Smooth muscle cell (in vitro differentiated cells): ENCODE results near the gene TCF7L1. TPM values are rescaled to one million over a fixed set of nuclear protein-coding genes. Genes with fewer than 3 reads are reported as not detected.

Source experiments
- DNase-seq: peaks from one replicate; lab custom pipeline; 2025; ENCODE audit not compliant: unreplicated experiment; lab: John Stamatoyannopoulos, UW
- H2AFZ ChIP-seq: fragments of 200-600 bp; sonication (generic); 2 replicates; pipeline ENCODE4 v1.6.0; 2016; ENCODE audit warnings: antibody characterized with exemption, low read depth, mild to moderate bottlenecking
- H3F3A ChIP-seq: fragments of 200-600 bp; sonication (generic); 2 replicates; pipeline ENCODE4 v1.6.0; 2017; ENCODE audit warnings: antibody characterized with exemption, low read depth
- H3K27ac ChIP-seq: fragments of 200-600 bp; sonication (generic); 2 replicates; pipeline ENCODE4 v1.5.1; 2016; ENCODE audit warnings: low read depth, mild to moderate bottlenecking
- H3K27me3 ChIP-seq: fragments of 200-600 bp; sonication (generic); 2 replicates; pipeline ENCODE4 v1.6.1; 2016; ENCODE audit warnings: low read depth, mild to moderate bottlenecking
- H3K36me3 ChIP-seq: fragments of 200-600 bp; sonication (generic); 2 replicates; pipeline ENCODE4 v1.5.1; 2016; ENCODE audit warnings: low read depth
- H3K4me1 ChIP-seq: fragments of 200-600 bp; sonication (generic); 2 replicates; pipeline ENCODE4 v1.5.1; 2016; ENCODE audit warnings: low read depth
- H3K4me2 ChIP-seq: fragments of 200-600 bp; sonication (generic); 2 replicates; pipeline ENCODE4 v1.6.0; 2016; ENCODE audit warnings: mild to moderate bottlenecking
- H3K4me3 ChIP-seq: fragments of 200-600 bp; sonication (generic); 2 replicates; pipeline ENCODE4 v1.5.1; 2016; ENCODE audit warnings: mild to moderate bottlenecking
- H3K79me2 ChIP-seq: fragments of 200-600 bp; sonication (generic); 2 replicates; pipeline ENCODE4 v1.6.0; 2016; ENCODE audit warnings: low read depth, mild to moderate bottlenecking
- H3K9ac ChIP-seq: fragments of 200-600 bp; sonication (generic); 2 replicates; pipeline ENCODE4 v1.6.0; 2016; ENCODE audit warnings: low read depth
- H3K9me3 ChIP-seq: fragments of 200-600 bp; sonication (generic); replicated peaks from 2 replicates; pipeline ENCODE4 v1.5.1; 2016; ENCODE audit warnings: low read depth
- H4K20me1 ChIP-seq: fragments of 200-600 bp; sonication (generic); 2 replicates; pipeline ENCODE4 v1.6.0; 2016; ENCODE audit warnings: low read depth
- CTCF ChIP-seq: fragments of 200-600 bp; sonication (generic); IDR thresholded peaks from 2 replicates; pipeline ENCODE4 v1.5.1; 2017; ENCODE audit warnings: borderline replicate concordance, mild to moderate bottlenecking, antibody characterized with exemption; ENCODE audit not compliant: insufficient read depth, poor library complexity, severe bottlenecking
- WGBS: methylation state at CpG from one replicate; pipeline ENCODE4 v1.1.7; 2016; ENCODE audit warnings: low lambda C conversion rate; 5-methylcytosine and 5-hydroxymethylcytosine counted together
- polyA plus RNA-seq: library from polyadenylated mRNA; unstranded; fragments of >200 nt; fragmentation: Nextera tagmentation; extraction: Ambion mirVana; gene quantifications from 2 replicates; pipeline ENCODE4 v1.2.1, GENCODE V29; 2016
- total RNA-seq: library from RNA; depleted of rRNA; stranded (reverse); fragments of >200 nt; gene quantifications from 2 replicates; pipeline ENCODE4 v1.2.3, GENCODE V29; 2014

The TCF7L1 gene
- total and polyA plus RNA-seq, 2 experiments from 2014 or later: 4.5 to 15.2 TPM

DNA sequence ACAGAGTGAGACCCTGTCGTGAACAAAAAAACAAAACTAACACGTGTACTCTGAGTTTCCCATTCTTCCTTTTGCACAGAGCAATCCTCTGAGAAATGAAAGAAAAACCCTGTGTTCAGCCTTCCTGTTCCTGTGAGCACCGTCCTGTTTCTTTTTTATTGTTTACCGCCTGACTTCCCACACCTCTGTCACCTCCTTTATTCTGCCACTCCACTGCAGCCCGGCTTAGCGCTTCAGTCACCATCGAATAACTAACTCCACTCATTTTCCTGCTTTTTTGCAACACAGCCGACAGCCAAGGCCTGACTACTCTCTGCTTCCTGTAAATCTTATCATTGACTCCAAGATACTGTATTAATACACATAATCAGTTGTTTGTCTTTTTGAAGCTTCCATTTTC is 153.7 kb downstream of the TCF7L1 start:
- Histone ChIP-seq H3K36me3 (no peaks in the 10 kb centered on the region), H3K9me3 (no peaks in the 10 kb centered on the region), H3K27me3 (no peaks in the 10 kb centered on the region), H3K9ac (no peak overlapping the region), H3F3A (no peaks in the 10 kb centered on the region), H2AFZ (no peak overlapping the region), H3K27ac (no peak overlapping the region), H3K4me1 (peaks cover 18% of the 10 kb centered on the region), H3K4me3 (no peak overlapping the region), H4K20me1 (peaks cover 16% of the 10 kb centered on the region), H3K79me2 (no peaks in the 10 kb centered on the region), H3K4me2 (no peak overlapping the region)
- no peak for DNase-seq
- no peak for TF ChIP-seq CTCF
- 82% methylated on average over 8 of the region's 8 CpGs for WGBS

DNA sequence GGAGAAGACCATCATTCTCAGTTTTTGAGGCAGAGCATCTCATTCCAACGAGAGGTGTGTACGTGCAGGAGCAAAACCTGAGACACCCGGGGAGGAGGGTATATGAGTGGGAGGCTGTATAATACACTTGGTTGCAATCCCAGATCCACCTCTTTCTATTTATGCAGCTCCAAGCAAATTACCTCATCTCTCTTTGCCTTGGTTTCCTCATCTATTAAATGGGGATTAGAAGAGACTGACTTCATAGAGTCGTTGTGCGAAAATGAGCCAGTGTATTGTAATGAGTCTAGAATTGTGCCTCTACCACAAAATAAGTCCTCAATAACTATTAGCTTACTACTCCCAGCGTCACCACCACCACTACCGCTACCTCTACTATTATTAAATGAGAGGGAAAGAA is 154.5 kb downstream of the TCF7L1 start:
- TF ChIP-seq CTCF: no peak
- Histone ChIP-seq H3K27ac (peak overlapping the region; percentile 62), H3K4me3 (no peak overlapping the region), H3K36me3 (no peaks in the 10 kb centered on the region), H3K9me3 (no peaks in the 10 kb centered on the region), H2AFZ (no peak overlapping the region), H3K4me1 (peaks cover 18% of the 10 kb centered on the region), H3F3A (no peaks in the 10 kb centered on the region), H3K9ac (no peak overlapping the region), H3K4me2 (peak overlapping the region; percentile 70), H4K20me1 (peaks cover 9% of the 10 kb centered on the region), H3K27me3 (no peaks in the 10 kb centered on the region), H3K79me2 (no peaks in the 10 kb centered on the region)
- no peak for DNase-seq
- 87% methylated on average over 7 of the region's 7 CpGs for WGBS

- H3K27me3 ChIP-seq: no peaks in the 10 kb centered on the region
- H3K4me3 ChIP-seq: no peak overlapping the region
- no peaks in the 10 kb centered on the region for H3K79me2 ChIP-seq
- DNase-seq: no peak
- H3K9me3 ChIP-seq: no peaks in the 10 kb centered on the region
- no peak overlapping the region for H2AFZ ChIP-seq
- no peak for TF ChIP-seq CTCF
- H4K20me1 ChIP-seq: peaks cover 7% of the 10 kb centered on the region
- no peaks in the 10 kb centered on the region for H3F3A ChIP-seq
- H3K4me2 ChIP-seq: peak overlapping the region; percentile 70
- 28% methylated on average over 10 of the region's 10 CpGs for WGBS
- H3K4me1 ChIP-seq: peaks cover 18% of the 10 kb centered on the region
- H3K36me3 ChIP-seq: no peaks in the 10 kb centered on the region
- H3K9ac ChIP-seq: no peak overlapping the region
- H3K27ac ChIP-seq: peak overlapping the region; percentile 62
These were observed 155.1 kb downstream of the TCF7L1 start for GRCh38 chr2:85288244-85288725.

GRCh38 chr2:85291425-85292023 is 158.3 kb downstream of the TCF7L1 start:
- Histone ChIP-seq H3F3A (no peaks in the 10 kb centered on the region), H2AFZ (no peak overlapping the region), H4K20me1 (no peaks in the 10 kb centered on the region), H3K36me3 (no peaks in the 10 kb centered on the region), H3K4me1 (peaks cover 18% of the 10 kb centered on the region), H3K4me2 (no peak overlapping the region), H3K27ac (no peak overlapping the region), H3K79me2 (no peaks in the 10 kb centered on the region), H3K4me3 (no peak overlapping the region), H3K9me3 (no peaks in the 10 kb centered on the region), H3K9ac (no peak overlapping the region), H3K27me3 (no peaks in the 10 kb centered on the region)
- 97% methylated on average over 4 of the region's 4 CpGs for WGBS
- TF ChIP-seq CTCF: no peak
- DNase-seq: no peak
